Measurements from ENCODE around the gene TMEM132D.
A peak's percentile ranks its signal among the peaks of the same experiment; 100 is the strongest.

The TMEM132D gene

GRCh38 chr12:129825316-129825715 is 78.5 kb downstream of the TMEM132D start:
- DNase-seq = no peak

DNA sequence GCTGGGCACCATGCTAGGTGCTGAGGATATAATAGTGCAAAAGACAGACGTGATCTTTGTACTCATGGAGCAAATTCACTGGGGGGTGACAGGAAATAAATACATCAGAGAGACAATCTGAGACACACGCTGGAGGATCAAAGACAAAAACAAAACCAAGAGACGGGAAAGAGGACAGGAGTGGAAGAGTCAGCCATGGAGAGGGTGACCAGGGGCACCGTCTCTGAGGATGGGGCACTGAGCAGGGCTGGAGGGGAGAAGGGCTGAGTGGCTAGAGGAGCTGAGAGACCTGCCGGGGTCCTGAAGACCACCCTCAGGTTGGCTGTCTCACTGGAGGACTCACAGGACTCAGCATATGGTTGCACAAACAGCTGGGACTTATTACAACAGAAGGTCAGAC is 81.9 kb downstream of the TMEM132D start:
- DNase-seq = no peak

DNA sequence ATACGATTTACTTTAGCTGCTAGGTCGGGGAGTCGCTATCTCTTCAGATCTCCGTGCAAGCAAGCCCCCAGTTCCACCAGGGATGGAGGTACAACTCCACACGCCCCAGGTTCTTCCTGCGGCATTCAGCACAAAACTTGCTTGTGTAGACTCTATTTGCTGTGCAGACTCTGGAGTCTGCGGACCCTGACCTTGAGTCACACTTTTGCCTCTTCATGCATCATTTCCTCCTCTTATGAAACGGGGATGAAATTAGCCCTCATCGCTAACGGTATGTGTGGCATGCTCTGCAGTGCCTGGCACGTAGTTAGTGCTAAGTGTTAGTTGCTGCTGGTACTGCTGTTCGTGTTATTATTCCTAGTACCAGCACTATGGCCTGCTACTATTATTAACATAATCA is 84.4 kb downstream of the TMEM132D start:
- DNase-seq = peak; percentile 34

GRCh38 chr12:129815846-129816245 is 88.0 kb downstream of the TMEM132D start:
- no peak for DNase-seq

GRCh38 chr12:129811963-129812362 is 91.9 kb downstream of the TMEM132D start:
- no peak for DNase-seq

DNA sequence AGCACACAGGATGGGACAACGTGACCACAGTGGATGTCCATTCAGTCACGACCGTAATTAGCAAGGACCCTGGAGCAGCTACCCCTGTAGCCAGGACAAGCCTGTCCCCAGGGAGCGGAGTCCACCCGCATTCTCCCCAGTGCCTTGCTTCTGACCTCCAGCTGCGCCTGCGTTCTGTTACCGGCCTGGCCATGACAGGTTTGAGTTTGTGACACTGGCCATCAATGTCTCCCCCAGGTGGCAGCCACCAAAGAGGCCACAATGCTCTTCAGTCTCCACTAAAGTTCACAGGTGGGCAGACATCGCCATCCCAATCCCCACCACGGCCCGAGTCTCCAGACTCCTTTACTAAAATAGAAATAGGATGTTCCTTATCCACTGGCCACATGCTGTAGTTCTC is 96.7 kb downstream of the TMEM132D start:
- DNase-seq = no peak

DNA sequence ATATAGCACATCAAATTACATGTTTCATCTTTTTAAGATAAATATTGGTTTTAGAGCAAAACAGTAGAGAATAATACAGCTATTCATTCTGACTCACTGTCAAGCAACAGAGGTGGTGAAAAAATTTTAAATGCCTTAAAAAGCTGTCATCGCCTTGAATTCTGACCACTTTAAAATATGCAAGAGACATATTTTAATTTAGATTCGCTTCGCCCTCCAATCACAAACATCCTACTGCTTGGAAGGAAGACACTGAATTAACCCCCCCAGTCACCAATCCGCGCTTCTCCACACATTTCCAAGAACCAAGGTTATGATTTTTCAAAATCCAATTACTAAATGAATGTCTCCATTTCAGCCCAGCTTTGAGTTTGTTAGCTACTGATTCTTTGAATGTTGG is 112.4 kb downstream of the TMEM132D start:
- peak; percentile 70 for DNase-seq

DNA sequence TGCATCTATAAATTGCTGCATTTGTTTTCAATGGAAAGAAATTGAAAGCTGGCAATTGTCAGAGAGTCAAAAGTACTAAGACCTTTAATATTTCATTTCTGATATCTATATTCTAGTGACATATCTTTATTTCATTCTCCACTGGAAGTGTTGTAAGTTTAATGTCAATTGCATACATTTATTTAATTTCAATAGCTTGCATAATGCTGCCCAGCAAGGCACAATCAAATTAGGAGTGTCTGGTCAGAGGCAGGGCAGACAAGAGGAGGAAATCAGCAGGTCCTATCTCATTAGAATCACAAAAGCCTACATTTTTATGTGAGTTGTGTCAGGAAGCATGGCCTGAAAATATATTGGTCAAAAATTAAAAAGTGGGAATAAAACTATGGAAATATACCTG is 112.9 kb downstream of the TMEM132D start:
- no peak for DNase-seq

GRCh38 chr12:129790331-129790730 is 113.5 kb downstream of the TMEM132D start:
- DNase-seq = no peak

DNA sequence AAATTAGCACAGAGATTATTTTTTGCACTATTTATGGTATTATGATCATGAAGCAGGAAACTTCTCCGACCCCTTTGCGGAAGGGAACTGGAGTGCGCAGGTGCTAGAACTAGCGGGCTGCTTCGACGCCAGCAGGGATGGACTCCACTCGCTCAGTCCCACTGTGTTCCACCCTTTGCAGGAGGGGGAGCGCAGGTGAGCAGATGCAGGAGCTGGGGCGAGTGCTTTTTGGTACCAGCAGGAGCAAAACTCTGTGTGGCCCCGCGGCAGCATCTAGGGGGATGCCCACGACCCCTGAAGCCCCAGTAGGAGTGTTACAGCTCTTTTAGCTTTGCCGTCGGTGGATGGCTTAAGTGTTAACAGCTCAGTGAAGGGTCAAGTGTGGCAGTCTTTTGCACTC is 113.9 kb downstream of the TMEM132D start:
- no peak for DNase-seq

DNA sequence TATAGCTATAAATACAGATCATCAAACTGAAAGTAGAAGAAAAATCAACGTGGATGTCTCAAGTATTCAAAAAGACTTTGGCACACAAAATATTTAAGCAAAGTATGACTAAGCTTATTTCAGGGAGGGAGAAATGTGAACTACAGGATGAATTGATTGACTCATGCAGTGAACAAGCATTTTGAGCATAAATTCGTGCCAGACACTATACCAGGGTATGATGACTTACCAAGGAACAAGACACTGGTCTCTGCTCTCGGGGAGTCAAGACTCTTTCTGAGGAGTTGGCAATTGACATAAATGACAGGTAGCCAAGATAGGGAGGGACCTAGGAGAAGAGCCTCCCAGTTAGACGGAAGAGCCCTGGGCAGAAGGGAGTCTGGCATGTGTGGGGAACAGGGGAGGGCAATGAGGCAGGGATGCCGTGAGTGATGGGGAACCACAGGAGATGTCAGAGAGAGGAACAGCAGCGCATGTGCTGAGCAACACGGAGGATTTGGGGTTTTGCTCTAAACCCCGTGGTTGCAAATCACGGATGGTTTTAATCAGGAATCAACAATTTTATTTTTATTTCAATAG is 115.2 kb downstream of the TMEM132D start:
- peak; percentile 91 for DNase-seq

- DNase-seq = no peak
Measured at GRCh38 chr12:129779989-129780388, 123.8 kb downstream of the TMEM132D start.

DNA sequence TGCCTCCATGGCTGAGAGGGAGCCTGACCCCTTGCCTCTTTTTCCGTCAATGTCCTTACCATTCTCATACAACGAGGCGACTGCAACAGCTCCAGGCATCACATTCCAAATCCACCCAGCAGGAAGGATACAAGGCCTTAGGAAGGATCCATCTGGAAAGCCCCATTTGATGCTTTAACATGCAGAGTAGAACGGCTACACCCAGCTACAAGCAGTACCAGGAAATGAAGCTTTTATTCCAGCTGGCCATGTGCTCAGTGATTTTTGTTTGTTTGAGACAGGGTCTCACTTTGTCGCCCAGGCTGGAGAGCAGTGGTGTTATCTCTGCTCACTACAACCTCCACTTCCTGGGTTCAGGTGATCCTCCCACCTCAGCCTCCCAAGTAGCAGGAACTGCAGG is 124.8 kb downstream of the TMEM132D start:
- DNase-seq = no peak

GRCh38 chr12:129776977-129777667 is 126.7 kb downstream of the TMEM132D start:
- no peak for DNase-seq

GRCh38 chr12:129772501-129773493 is 131.0 kb downstream of the TMEM132D start:
- peak; percentile 74 for DNase-seq

DNA sequence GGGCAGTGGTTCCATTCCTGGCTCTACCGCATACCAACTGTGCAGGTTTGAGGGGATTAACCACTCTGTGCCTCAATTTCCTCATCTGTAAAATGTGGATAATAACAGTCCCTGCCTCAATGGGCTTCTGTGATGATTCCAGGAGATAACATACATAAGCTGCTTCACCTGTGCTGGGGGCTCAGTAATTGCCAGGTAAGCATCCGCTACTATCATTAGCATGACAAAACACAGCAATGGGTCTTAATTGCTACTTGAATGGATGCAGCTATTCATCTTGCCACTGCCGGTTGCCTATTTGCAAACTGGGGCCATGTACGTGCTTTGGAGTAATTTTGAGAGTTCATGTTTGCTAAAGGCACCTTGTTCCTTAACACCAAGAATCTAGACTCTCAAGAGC is 132.6 kb downstream of the TMEM132D start:
- no peak for DNase-seq

DNA sequence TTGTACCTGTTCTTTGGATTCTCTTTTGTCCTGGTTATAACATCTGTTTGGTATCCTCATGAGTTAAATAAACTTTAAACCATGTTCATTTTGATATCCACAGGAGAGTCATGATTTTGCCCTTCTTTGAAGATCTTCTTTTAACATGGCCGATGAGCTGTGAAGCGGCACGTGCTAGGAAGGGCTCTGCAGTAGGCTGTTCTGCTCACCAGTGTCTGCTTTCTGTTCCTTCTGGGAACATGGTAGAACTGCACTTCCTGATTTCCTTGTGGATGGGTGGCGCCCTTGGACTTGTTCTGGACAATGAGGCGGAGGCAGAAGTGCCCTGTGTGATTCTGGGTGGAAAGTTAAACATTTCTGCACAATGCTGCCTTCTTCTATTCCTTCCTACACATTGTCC is 138.1 kb downstream of the TMEM132D start:
- no peak for DNase-seq

GRCh38 chr12:129762436-129762835 is 141.4 kb downstream of the TMEM132D start:
- DNase-seq = no peak

DNA sequence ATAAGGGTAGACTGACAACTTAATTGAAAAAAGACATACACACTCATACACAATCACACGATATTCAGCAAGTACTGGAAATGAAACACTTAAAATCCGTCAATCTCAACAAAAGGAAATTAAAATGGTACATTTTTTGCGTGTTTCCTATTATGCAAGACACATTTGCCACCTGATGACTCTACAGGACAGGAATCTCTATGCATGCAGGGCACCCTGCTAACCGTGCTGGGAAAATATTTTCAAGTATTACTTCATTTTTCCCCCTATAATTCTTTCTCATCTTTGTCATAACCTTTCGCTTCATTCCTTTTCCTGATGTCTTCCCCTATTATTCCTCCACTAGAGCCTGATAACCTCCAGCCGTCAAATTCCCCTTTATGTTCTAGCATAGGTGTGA is 150.2 kb downstream of the TMEM132D start:
- peak; percentile 94 for DNase-seq

GRCh38 chr12:129750421-129750820 is 153.4 kb downstream of the TMEM132D start:
- DNase-seq = peak; percentile 58

DNA sequence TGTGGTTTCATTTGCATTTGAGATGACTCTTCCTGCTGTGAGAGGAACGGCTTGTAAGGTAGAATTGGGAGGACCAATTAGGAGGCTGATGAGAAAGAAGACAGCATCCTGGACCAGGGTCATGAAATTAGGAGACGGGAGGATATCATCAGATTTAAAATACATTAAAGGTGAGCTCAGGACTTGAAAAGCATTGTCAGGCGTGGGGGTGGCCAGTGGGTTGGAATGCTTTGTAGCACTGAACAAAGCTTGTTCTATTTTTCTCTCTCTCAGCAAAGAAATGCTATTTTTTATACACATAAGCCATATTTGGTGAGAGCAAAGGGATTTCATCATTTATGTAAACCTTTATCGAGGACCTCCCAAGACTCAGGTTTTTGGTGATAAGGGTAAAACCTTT is 157.5 kb downstream of the TMEM132D start:
- no peak for DNase-seq

GRCh38 chr12:129729170-129729569 is 174.7 kb downstream of the TMEM132D start:
- DNase-seq = no peak

GRCh38 chr12:129727100-129727499 is 176.7 kb downstream of the TMEM132D start:
- no peak for DNase-seq
